Measurements from ENCODE around the gene ANKRD30BL. TPM values are rescaled to one million over a fixed set of nuclear protein-coding genes. Genes with fewer than 3 reads are reported as not detected.

ANKRD30BL gene
- total RNA-seq = not detected in 2 replicates

GRCh38 chr2:132161161-132162124 lies at the start of gene ANKRD30BL:
Gene ANKRD30BL, minus strand, starts transcription at chr2:132161952. Its CDS starts 247 bp downstream, at chr2:132161705.

Measured in regular cardiac myocyte (primary cell).